HCT116 (cell line): ENCODE data around the gene DLG5. TPM values are rescaled to one million over a fixed set of nuclear protein-coding genes. Genes with fewer than 3 reads are reported as not detected.

Experiments used
- ATAC-seq: fragments of 200-7000 bp; cut with Tn5 transposase; 2 replicates; pipeline ENCODE4 v1.9.1; 2020; ENCODE audit warnings: mild to moderate bottlenecking, moderate library complexity
- BruUV-seq: library from RNA; stranded (reverse); fragments of 400-500 nt; replicated peaks from 2 replicates; lab custom pipeline; 2021; lab: Mats Ljungman, UMichigan
- CTCF ChIA-PET: fragments of 300-600 bp; sonication (Branson Sonifier 250); formaldehyde crosslinking; loops from one replicate; lab custom pipeline; 2021; ENCODE audit warnings: antibody characterized with exemption; lab: Charles Lee
- POLR2A ChIA-PET: fragments of 300-600, 350-600 bp; sonication (Branson Sonifier 250); formaldehyde crosslinking; loops from one replicate; lab custom pipeline; 2021; ENCODE audit warnings: antibody characterized with exemption; lab: Charles Lee
- RAD21 ChIA-PET, 2 experiments: fragments of 300-600 bp; sonication (Branson Sonifier 250); formaldehyde crosslinking; loops; one replicate each; lab custom pipeline; 2023; ENCODE audit warnings: low total read pairs in 2 of 2; ENCODE audit not compliant: uncharacterized antibody in 2 of 2, unreplicated experiment in 2 of 2, low non-redundant PET in 1 of 2; lab: Charles Lee
- DNase-seq: peaks from one replicate; pipeline ENCODE4 v3.0.0-alpha.2; 2010; ENCODE audit warnings: low read depth, low spot score
- H2AFZ ChIP-seq: fragments of 200-600 bp; shearing (Covaris generic), sonication (generic); 2 replicates; pipeline ENCODE4 v1.6.1; 2017; ENCODE audit warnings: low read depth, mixed run types, mixed read lengths, antibody characterized with exemption, low read length; ENCODE audit not compliant: poor library complexity, severe bottlenecking
- H3K27ac ChIP-seq: 2 replicates; pipeline ENCODE4 v1.5.1; 2012; ENCODE audit warnings: low read depth, low read length
- H3K27me3 ChIP-seq: fragments of 200-600 bp; sonication (generic); 2 replicates; pipeline ENCODE4 v1.6.1; 2016; ENCODE audit warnings: mixed run types, low read length, mixed read lengths; ENCODE audit not compliant: insufficient read depth
- H3K36me3 ChIP-seq, 2 experiments: fragments of 200-500 bp in 1 of 2; fragments of 200-600 bp in 1 of 2; sonication (Bioruptor generic) in 1 of 2; sonication (generic) in 1 of 2; 2 replicates each; pipeline versions ENCODE4 v1.5.1 to v1.6.1; 2014 to 2016; ENCODE audit warnings: low read length in 2 of 2, inconsistent platforms in 1 of 2, mixed read lengths in 1 of 2, mixed run types in 1 of 2; ENCODE audit not compliant: insufficient read depth in 2 of 2, control insufficient read depth in 1 of 2
- H3K4me1 ChIP-seq, 2 experiments: fragments of 200-600 bp in 1 of 2; sonication (generic) in 1 of 2; 2 replicates each; pipeline versions ENCODE4 v1.5.1 to v1.6.1; 2012 to 2017; ENCODE audit warnings: low read length in 2 of 2, inconsistent platforms in 1 of 2, mild to moderate bottlenecking in 1 of 2, mixed read lengths in 1 of 2, mixed run types in 1 of 2, moderate library complexity in 1 of 2; ENCODE audit not compliant: insufficient read depth in 2 of 2, control insufficient read depth in 1 of 2
- H3K4me2 ChIP-seq: fragments of 200-600 bp; sonication (generic); 2 replicates; pipeline ENCODE4 v1.6.1; 2017; ENCODE audit warnings: mixed run types, low read length, mixed read lengths
- H3K4me3 ChIP-seq, 2 experiments: fragments of 200-600 bp in 1 of 2; sonication (generic) in 1 of 2; replicated peaks in 1 of 2; 2 replicates each; pipeline ENCODE4 v1.5.1; 2011 to 2016; ENCODE audit warnings: low read length in 2 of 2, control low read depth in 1 of 2, low read depth in 1 of 2, mild to moderate bottlenecking in 1 of 2, mixed read lengths in 1 of 2, mixed run types in 1 of 2
- H3K79me2 ChIP-seq: fragments of 200-600 bp; sonication (generic); 2 replicates; pipeline ENCODE4 v1.6.1; 2017; ENCODE audit warnings: mild to moderate bottlenecking, mixed run types, low read length, moderate library complexity, mixed read lengths; ENCODE audit not compliant: insufficient read depth
- H3K9ac ChIP-seq: fragments of 200-600 bp; sonication (generic); 2 replicates; pipeline ENCODE4 v1.6.1; 2016; ENCODE audit warnings: low read length, mixed read lengths
- H3K9me2 ChIP-seq: fragments of 200-600 bp; sonication (generic), shearing (Covaris generic); 2 replicates; pipeline ENCODE4 v1.6.1; 2017; ENCODE audit warnings: mixed run types, mild to moderate bottlenecking, moderate library complexity; ENCODE audit not compliant: insufficient read depth
- H3K9me3 ChIP-seq, 2 experiments: fragments of 200-500 bp in 1 of 2; fragments of 200-600 bp in 1 of 2; sonication (Bioruptor generic) in 1 of 2; sonication (generic) in 1 of 2; 2 replicates each; pipeline ENCODE4 v1.6.1; 2014 to 2017; ENCODE audit warnings: low read length in 2 of 2, mixed read lengths in 2 of 2, inconsistent platforms in 1 of 2, low read depth in 1 of 2, mild to moderate bottlenecking in 1 of 2, mixed run types in 1 of 2, moderate library complexity in 1 of 2; ENCODE audit not compliant: control insufficient read depth in 1 of 2, insufficient read depth in 1 of 2
- H4K20me1 ChIP-seq: fragments of 200-600 bp; sonication (generic), shearing (Covaris generic); 2 replicates; pipeline ENCODE4 v1.6.1; 2017; ENCODE audit warnings: mixed run types, mild to moderate bottlenecking, moderate library complexity; ENCODE audit not compliant: insufficient read depth
- ATF3 ChIP-seq: IDR thresholded peaks from 2 replicates; pipeline ENCODE4 v1.6.1; 2012
- CEBPB ChIP-seq: IDR thresholded peaks from 2 replicates; pipeline ENCODE4 v1.6.1; 2012; ENCODE audit warnings: low read depth
- CTCF ChIP-seq, 3 experiments: fragments of 200-600 bp in 1 of 3; sonication (generic) in 1 of 3; IDR thresholded peaks in 2 of 3; conservative IDR thresholded peaks in 1 of 3; 2 replicates each; pipeline ENCODE4 v1.5.1; 2012 to 2017; ENCODE audit warnings: low read depth in 2 of 3, low read length in 2 of 3, antibody characterized with exemption in 1 of 3, borderline replicate concordance in 1 of 3, control low read depth in 1 of 3, mild to moderate bottlenecking in 1 of 3, mixed read lengths in 1 of 3, mixed run types in 1 of 3, moderate library complexity in 1 of 3; ENCODE audit not compliant: insufficient read depth in 1 of 3
- EGR1 ChIP-seq: IDR thresholded peaks from 2 replicates; pipeline ENCODE4 v1.6.1; 2012; ENCODE audit warnings: low read depth
- ELF1 ChIP-seq: IDR thresholded peaks from 2 replicates; pipeline ENCODE4 v1.6.1; 2012; ENCODE audit warnings: low read depth, borderline replicate concordance
- EZH2 ChIP-seq: fragments of 200-600 bp; sonication (generic); IDR thresholded peaks from 2 replicates; pipeline ENCODE4 v1.6.1; 2017; ENCODE audit warnings: antibody characterized with exemption, mixed run types
- EZH2phosphoT487 ChIP-seq: fragments of 200-600 bp; IDR thresholded peaks from 2 replicates; pipeline ENCODE4 v1.6.1; 2018; ENCODE audit warnings: antibody characterized with exemption, borderline replicate concordance
- FOSL1 ChIP-seq: IDR thresholded peaks from 2 replicates; pipeline ENCODE4 v1.6.1; 2012; ENCODE audit warnings: low read depth
- JUND ChIP-seq: IDR thresholded peaks from 2 replicates; pipeline ENCODE4 v1.6.1; 2012
- POLR2A ChIP-seq: IDR thresholded peaks from 2 replicates; pipeline ENCODE4 v1.7.0; 2011; ENCODE audit warnings: borderline replicate concordance; ENCODE audit not compliant: insufficient read depth, insufficient read length; ENCODE audit errors: extremely low read depth
- POLR2AphosphoS5 ChIP-seq: IDR thresholded peaks from 2 replicates; pipeline ENCODE4 v1.6.1; 2011; ENCODE audit warnings: mild to moderate bottlenecking, low read depth, low read length, moderate library complexity
- RAD21 ChIP-seq: IDR thresholded peaks from 2 replicates; pipeline ENCODE4 v1.6.1; 2012; ENCODE audit warnings: low read depth, mild to moderate bottlenecking
- SIN3A ChIP-seq: IDR thresholded peaks from 2 replicates; pipeline ENCODE4 v1.6.1; 2012; ENCODE audit warnings: low read depth
- SP1 ChIP-seq: IDR thresholded peaks from 2 replicates; pipeline ENCODE4 v1.6.1; 2012; ENCODE audit warnings: low read depth
- SRF ChIP-seq: IDR thresholded peaks from 2 replicates; pipeline ENCODE4 v1.6.1; 2012; ENCODE audit warnings: low read depth
- YY1 ChIP-seq: IDR thresholded peaks from 2 replicates; pipeline ENCODE4 v1.6.1; 2011; ENCODE audit warnings: low read length, low read depth, moderate library complexity, mild to moderate bottlenecking; ENCODE audit not compliant: insufficient replicate concordance; ENCODE audit errors: extremely low read depth
- ZFX ChIP-seq: fragments of 450-650 bp; IDR thresholded peaks from 2 replicates; pipeline ENCODE4 v1.6.1; 2017
- ZNF274 ChIP-seq: fragments of 200-500 bp; sonication (Bioruptor generic); IDR thresholded peaks from 2 replicates; pipeline ENCODE4 v1.6.1; 2014; ENCODE audit warnings: mild to moderate bottlenecking, low read depth, low read length, inconsistent platforms
- intact Hi-C: fragments of 100-400 bp; cut with micrococcal nuclease; formaldehyde crosslinking; loops from 2 replicates; pipeline ENCODE4 v1.10.0; 2022
- total RNA-seq: library from RNA; stranded (reverse); gene quantifications from one replicate; pipeline ENCODE4 v1.2.1, GENCODE V29; 2021; ENCODE audit not compliant: unreplicated experiment

Gene DLG5
- total RNA-seq, 1 experiment from 2014 or later: 44.8 TPM

DNA sequence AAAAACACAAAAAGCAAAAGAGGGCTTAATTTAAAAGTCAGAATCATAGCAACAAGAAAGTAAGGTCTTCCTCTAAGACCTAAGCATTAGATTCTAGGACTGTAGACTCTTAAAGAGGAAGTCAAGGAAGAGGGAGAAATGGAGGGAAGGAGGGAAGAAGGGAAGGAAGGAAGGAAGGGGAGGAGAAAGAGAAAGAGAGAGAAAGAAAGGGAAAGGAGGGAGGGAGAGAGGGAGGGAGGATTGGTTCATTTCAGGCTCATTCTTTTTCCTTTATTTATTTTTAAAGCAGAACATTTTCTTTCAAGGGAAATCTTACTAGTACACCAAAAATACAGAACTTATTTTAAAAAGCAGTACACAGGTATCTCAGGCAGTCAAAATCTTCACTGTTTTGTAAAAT, 81.1 kb downstream of the DLG5 start:
- RAD21 ChIA-PET: interaction anchor here (0.6 to 0.8 kb wide), 4 partner anchors 45 to 129 kb away, joined by 3 to 5 read pairs (median 4); no protein-coding TSS in a partner anchor
- TF ChIP-seq SP1: peak; percentile 6; the same call in 1 of the 2 replicates
- no peak for TF ChIP-seq EGR1
- peak overlapping the region; percentile 62 for H3K4me2 ChIP-seq
- H3K9ac ChIP-seq: peak overlapping the region; percentile 40
- peaks cover 27 to 38% of the 10 kb centered on the region in 2 experiments for H3K4me1 ChIP-seq
- POLR2A ChIA-PET: no interaction called here
- CTCF ChIA-PET: interaction anchor here (1.0 kb wide), 2 partner anchors 64 to 129 kb away, joined by 3 to 5 read pairs; no protein-coding TSS in a partner anchor
- H4K20me1 ChIP-seq: no peaks in the 10 kb centered on the region
- H2AFZ ChIP-seq: no peak overlapping the region
- H3K4me3 ChIP-seq: peak overlapping the region in 1 of 2 experiments; percentile 16; a peak in 1 of 4 replicates
- H3K27me3 ChIP-seq: no peaks in the 10 kb centered on the region
- no peaks in the 10 kb centered on the region; the same call in 1 of the 2 replicates for H3K79me2 ChIP-seq
- intact Hi-C loops: loop anchor here (10.0 kb wide), 1 partner anchor 671 kb away; no protein-coding TSS in a partner anchor
- no peaks in the 10 kb centered on the region for H3K9me2 ChIP-seq
- peak overlapping the region; percentile 50 for H3K27ac ChIP-seq
- no peaks in the 10 kb centered on the region for H3K9me3 ChIP-seq
- DNase-seq (no peak), ATAC-seq (no peak)
- H3K36me3 ChIP-seq: peaks cover 3 to 28% of the 10 kb centered on the region in 2 experiments; a peak in 2 of 4 replicates
- no TSS peak for BruUV-seq

DNA sequence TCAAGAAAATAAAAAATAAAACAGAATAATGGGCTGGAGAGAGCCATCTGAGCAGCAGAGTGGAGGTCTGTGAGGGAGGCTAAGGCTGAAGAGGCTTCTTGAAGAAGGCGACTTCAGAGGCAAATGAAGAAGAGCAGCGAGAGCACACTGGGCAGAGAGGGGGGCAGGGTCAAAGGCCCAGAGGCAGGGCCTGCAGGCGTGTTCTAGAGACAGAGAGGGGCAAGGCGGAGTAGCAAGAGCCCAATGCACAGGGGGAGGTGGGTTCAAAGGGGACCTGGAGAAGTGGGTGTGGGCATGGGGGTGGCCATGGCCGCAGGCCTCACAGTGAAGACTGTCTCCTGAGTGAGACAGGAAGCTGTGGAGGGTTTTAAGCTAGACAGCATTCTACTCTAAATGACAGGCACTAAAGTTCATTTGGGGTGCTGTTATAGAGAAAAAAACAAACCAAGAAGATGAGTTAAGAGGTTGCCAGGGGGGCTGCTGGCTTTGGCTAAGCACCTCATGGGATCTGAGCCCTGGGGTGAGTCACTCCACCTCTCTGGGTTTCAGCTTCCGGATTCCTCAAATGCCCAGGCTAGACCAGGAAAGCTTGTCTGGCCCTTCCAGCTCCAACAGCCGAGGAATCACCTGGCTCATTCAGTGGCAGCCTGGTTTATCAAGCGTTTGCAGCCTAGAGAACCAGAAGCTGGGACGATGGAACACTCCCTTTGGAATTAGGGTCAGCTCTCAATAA, 81.7 kb downstream of the DLG5 start:
- H4K20me1 ChIP-seq: no peaks in the 10 kb centered on the region
- ChIA-PET RAD21 (interaction anchor here (0.6 to 0.8 kb wide), 4 partner anchors 45 to 129 kb away, joined by 3 to 5 read pairs (median 4); no protein-coding TSS in a partner anchor), POLR2A (no interaction called here), CTCF (interaction anchor here (1.0 kb wide), 2 partner anchors 65 to 129 kb away, joined by 3 to 5 read pairs; no protein-coding TSS in a partner anchor)
- peak overlapping the region; percentile 50 for H3K27ac ChIP-seq
- H3K9me3 ChIP-seq: no peaks in the 10 kb centered on the region
- no peaks in the 10 kb centered on the region for H3K27me3 ChIP-seq
- peak overlapping the region; percentile 62 for H3K4me2 ChIP-seq
- H3K36me3 ChIP-seq: peaks cover 3 to 28% of the 10 kb centered on the region in 2 experiments; a peak in 2 of 4 replicates
- no peak overlapping the region for H2AFZ ChIP-seq
- no peaks in the 10 kb centered on the region for H3K9me2 ChIP-seq
- H3K79me2 ChIP-seq: no peaks in the 10 kb centered on the region; the same call in 1 of the 2 replicates
- H3K9ac ChIP-seq: peak overlapping the region; percentile 40
- H3K4me1 ChIP-seq: peaks cover 27 to 38% of the 10 kb centered on the region in 2 experiments
- peak; percentile 38 for DNase-seq
- BruUV-seq: no TSS peak
- peak overlapping the region in 1 of 2 experiments; percentile 16; a peak in 1 of 4 replicates for H3K4me3 ChIP-seq
- intact Hi-C loops: loop anchor here (10.0 kb wide), 1 partner anchor 670 kb away; no protein-coding TSS in a partner anchor
- ATAC-seq: peak; percentile 82
- TF ChIP-seq EZH2 (no peak), FOSL1 (peak; percentile 45; the same call in 1 of the 2 replicates), EGR1 (no peak), SP1 (peak; percentile 33; the same call in 1 of the 2 replicates), SIN3A (no peak), RAD21 (no peak), ZNF274 (no peak), ZFX (no peak), CEBPB (no peak), SRF (no peak), POLR2AphosphoS5 (peak; percentile 30; the same call in 1 of the 2 replicates), JUND (peak; percentile 56; the same call in 1 of the 2 replicates), ATF3 (no peak), EZH2phosphoT487 (no peak), POLR2A (no peak), YY1 (no peak), CTCF (IDR thresholded peaks at IDR 0.05 in 2 of 3, conservative IDR thresholded peaks at IDR 0.05 in 1 of 3; ENCODE audit: borderline replicate concordance in 1 of 3, insufficient read depth in 1 of 3, low read depth in 2 of 3, low read length in 2 of 3) (no peak), ELF1 (peak; percentile 69; the same call in 1 of the 2 replicates)
